ENCODE results near the gene HDGFL1.

HDGFL1 gene

DNA sequence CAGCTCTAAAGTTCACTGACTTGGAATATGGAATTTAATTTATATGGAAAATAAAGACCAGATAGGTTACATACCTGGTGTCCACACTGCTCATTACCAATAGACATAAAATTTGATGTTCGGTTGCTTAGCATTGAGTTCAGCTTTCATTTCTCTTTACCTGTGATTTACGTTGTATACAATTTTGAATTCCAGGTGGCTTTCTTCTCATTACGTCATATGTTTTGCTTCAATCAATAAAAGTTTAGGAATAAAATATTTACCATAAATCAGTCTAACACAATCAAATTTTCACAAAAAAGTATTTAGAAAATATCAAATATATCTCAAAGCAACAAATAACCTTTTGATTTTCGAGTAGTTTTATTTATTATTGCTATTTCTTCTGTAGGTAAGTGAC, 40.8 kb downstream of the HDGFL1 start:
- no peak for ATAC-seq
- TF ChIP-seq ZNF70 (CRISPR knock-in tag; IDR thresholded peaks at IDR 0.05) (no peak), ZNF565 (CRISPR knock-in tag; conservative IDR thresholded peaks at IDR 0.05; ENCODE audit: low read depth) (no peak), BACH2 (CRISPR knock-in tag; IDR thresholded peaks at IDR 0.05; ENCODE audit: borderline replicate concordance) (no peak), ISL1 (CRISPR knock-in tag; IDR thresholded peaks at IDR 0.05) (no peak), GLIS3 (CRISPR knock-in tag; IDR thresholded peaks at IDR 0.05) (no peak), ZFP30 (CRISPR knock-in tag; IDR thresholded peaks at IDR 0.05) (no peak), SNAI2 (CRISPR knock-in tag; IDR thresholded peaks at IDR 0.05) (no peak), TCF4 (CRISPR knock-in tag; IDR thresholded peaks at IDR 0.05; ENCODE audit: borderline replicate concordance) (no peak), OSR1 (CRISPR knock-in tag; IDR thresholded peaks at IDR 0.05) (no peak), ZC3H10 (CRISPR knock-in tag; IDR thresholded peaks at IDR 0.05) (no peak), CSDC2 (CRISPR knock-in tag; IDR thresholded peaks at IDR 0.05) (no peak), ZFP3 (CRISPR knock-in tag; IDR thresholded peaks at IDR 0.05) (no peak), RARB (CRISPR knock-in tag; IDR thresholded peaks at IDR 0.05) (no peak), PPARA (CRISPR knock-in tag; IDR thresholded peaks at IDR 0.05; ENCODE audit: borderline replicate concordance) (no peak), ZNF8 (CRISPR knock-in tag; IDR thresholded peaks at IDR 0.05) (no peak)
- TF ChIP-seq, protein P1, sequence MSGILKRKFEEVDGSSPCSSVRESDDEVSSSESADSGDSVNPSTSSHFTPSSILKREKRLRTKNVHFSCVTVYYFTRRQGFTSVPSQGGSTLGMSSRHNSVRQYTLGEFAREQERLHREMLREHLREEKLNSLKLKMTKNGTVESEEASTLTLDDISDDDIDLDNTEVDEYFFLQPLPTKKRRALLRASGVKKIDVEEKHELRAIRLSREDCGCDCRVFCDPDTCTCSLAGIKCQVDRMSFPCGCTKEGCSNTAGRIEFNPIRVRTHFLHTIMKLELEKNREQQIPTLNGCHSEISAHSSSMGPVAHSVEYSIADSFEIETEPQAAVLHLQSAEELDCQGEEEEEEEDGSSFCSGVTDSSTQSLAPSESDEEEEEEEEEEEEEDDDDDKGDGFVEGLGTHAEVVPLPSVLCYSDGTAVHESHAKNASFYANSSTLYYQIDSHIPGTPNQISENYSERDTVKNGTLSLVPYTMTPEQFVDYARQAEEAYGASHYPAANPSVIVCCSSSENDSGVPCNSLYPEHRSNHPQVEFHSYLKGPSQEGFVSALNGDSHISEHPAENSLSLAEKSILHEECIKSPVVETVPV (CRISPR knock-in tag; IDR thresholded peaks at IDR 0.05): no peak
- TF ChIP-seq, protein P2, sequence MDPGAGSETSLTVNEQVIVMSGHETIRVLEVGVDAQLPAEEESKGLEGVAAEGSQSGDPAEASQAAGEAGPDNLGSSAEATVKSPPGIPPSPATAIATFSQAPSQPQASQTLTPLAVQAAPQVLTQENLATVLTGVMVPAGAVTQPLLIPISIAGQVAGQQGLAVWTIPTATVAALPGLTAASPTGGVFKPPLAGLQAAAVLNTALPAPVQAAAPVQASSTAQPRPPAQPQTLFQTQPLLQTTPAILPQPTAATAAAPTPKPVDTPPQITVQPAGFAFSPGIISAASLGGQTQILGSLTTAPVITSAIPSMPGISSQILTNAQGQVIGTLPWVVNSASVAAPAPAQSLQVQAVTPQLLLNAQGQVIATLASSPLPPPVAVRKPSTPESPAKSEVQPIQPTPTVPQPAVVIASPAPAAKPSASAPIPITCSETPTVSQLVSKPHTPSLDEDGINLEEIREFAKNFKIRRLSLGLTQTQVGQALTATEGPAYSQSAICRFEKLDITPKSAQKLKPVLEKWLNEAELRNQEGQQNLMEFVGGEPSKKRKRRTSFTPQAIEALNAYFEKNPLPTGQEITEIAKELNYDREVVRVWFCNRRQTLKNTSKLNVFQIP (CRISPR knock-in tag; IDR thresholded peaks at IDR 0.05; ENCODE audit: borderline replicate concordance, low read depth): no peak
- TF ChIP-seq, protein P3, sequence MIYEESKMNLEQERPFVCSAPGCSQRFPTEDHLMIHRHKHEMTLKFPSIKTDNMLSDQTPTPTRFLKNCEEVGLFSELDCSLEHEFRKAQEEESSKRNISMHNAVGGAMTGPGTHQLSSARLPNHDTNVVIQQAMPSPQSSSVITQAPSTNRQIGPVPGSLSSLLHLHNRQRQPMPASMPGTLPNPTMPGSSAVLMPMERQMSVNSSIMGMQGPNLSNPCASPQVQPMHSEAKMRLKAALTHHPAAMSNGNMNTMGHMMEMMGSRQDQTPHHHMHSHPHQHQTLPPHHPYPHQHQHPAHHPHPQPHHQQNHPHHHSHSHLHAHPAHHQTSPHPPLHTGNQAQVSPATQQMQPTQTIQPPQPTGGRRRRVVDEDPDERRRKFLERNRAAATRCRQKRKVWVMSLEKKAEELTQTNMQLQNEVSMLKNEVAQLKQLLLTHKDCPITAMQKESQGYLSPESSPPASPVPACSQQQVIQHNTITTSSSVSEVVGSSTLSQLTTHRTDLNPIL (CRISPR knock-in tag; IDR thresholded peaks at IDR 0.05; ENCODE audit: low read depth): no peak
- TF ChIP-seq, protein P4, sequence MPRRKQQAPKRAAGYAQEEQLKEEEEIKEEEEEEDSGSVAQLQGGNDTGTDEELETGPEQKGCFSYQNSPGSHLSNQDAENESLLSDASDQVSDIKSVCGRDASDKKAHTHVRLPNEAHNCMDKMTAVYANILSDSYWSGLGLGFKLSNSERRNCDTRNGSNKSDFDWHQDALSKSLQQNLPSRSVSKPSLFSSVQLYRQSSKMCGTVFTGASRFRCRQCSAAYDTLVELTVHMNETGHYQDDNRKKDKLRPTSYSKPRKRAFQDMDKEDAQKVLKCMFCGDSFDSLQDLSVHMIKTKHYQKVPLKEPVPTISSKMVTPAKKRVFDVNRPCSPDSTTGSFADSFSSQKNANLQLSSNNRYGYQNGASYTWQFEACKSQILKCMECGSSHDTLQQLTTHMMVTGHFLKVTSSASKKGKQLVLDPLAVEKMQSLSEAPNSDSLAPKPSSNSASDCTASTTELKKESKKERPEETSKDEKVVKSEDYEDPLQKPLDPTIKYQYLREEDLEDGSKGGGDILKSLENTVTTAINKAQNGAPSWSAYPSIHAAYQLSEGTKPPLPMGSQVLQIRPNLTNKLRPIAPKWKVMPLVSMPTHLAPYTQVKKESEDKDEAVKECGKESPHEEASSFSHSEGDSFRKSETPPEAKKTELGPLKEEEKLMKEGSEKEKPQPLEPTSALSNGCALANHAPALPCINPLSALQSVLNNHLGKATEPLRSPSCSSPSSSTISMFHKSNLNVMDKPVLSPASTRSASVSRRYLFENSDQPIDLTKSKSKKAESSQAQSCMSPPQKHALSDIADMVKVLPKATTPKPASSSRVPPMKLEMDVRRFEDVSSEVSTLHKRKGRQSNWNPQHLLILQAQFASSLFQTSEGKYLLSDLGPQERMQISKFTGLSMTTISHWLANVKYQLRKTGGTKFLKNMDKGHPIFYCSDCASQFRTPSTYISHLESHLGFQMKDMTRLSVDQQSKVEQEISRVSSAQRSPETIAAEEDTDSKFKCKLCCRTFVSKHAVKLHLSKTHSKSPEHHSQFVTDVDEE (CRISPR knock-in tag; IDR thresholded peaks at IDR 0.05): no peak
- TF ChIP-seq, protein P5, sequence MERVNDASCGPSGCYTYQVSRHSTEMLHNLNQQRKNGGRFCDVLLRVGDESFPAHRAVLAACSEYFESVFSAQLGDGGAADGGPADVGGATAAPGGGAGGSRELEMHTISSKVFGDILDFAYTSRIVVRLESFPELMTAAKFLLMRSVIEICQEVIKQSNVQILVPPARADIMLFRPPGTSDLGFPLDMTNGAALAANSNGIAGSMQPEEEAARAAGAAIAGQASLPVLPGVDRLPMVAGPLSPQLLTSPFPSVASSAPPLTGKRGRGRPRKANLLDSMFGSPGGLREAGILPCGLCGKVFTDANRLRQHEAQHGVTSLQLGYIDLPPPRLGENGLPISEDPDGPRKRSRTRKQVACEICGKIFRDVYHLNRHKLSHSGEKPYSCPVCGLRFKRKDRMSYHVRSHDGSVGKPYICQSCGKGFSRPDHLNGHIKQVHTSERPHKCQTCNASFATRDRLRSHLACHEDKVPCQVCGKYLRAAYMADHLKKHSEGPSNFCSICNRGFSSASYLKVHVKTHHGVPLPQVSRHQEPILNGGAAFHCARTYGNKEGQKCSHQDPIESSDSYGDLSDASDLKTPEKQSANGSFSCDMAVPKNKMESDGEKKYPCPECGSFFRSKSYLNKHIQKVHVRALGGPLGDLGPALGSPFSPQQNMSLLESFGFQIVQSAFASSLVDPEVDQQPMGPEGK (CRISPR knock-in tag; IDR thresholded peaks at IDR 0.05; ENCODE audit: borderline replicate concordance): no peak

DNA sequence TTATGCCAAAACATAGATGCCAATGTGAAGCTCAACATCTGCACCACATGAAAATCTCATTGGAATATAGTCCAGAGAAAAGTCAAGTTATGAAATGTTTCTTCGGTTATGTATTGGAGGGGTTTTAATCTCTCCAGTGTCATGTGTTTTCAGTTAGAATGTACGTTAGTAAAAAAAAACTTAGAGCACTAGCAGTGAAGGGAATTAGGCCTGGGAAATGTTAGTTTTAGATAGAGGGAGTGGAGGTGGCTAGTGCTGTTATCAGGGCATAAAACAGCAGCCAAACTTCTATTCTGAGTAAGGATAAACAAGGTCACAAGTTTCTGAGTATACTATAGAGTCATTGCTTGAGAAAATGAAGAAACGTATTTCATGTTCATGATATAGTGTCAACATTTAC, 42.9 kb downstream of the HDGFL1 start:
- peak; percentile 78 for ATAC-seq
- TF ChIP-seq GLIS3 (CRISPR knock-in tag; IDR thresholded peaks at IDR 0.05) (no peak), SNAI2 (CRISPR knock-in tag; IDR thresholded peaks at IDR 0.05) (no peak), TOX (CRISPR knock-in tag; IDR thresholded peaks at IDR 0.05; ENCODE audit: borderline replicate concordance) (no peak), CSDC2 (CRISPR knock-in tag; IDR thresholded peaks at IDR 0.05) (no peak), ZNF70 (CRISPR knock-in tag; IDR thresholded peaks at IDR 0.05) (peak; percentile 60; the same call in 1 of the 2 replicates), ISL1 (CRISPR knock-in tag; IDR thresholded peaks at IDR 0.05) (peak; percentile 76), ZFP30 (CRISPR knock-in tag; IDR thresholded peaks at IDR 0.05) (no peak), RARB (CRISPR knock-in tag; IDR thresholded peaks at IDR 0.05) (no peak), PPARA (CRISPR knock-in tag; IDR thresholded peaks at IDR 0.05; ENCODE audit: borderline replicate concordance) (no peak), TCF4 (CRISPR knock-in tag; IDR thresholded peaks at IDR 0.05; ENCODE audit: borderline replicate concordance) (peak; percentile 91), ZC3H10 (CRISPR knock-in tag; IDR thresholded peaks at IDR 0.05) (no peak), ESRRG (CRISPR knock-in tag; IDR thresholded peaks at IDR 0.05) (no peak), ZFP3 (CRISPR knock-in tag; IDR thresholded peaks at IDR 0.05) (no peak), ZNF565 (CRISPR knock-in tag; conservative IDR thresholded peaks at IDR 0.05; ENCODE audit: low read depth) (no peak)
- TF ChIP-seq, protein P1 (CRISPR knock-in tag; IDR thresholded peaks at IDR 0.05): no peak
- TF ChIP-seq, protein P4 (CRISPR knock-in tag; IDR thresholded peaks at IDR 0.05): peak; percentile 62; the same call in 1 of the 2 replicates
- TF ChIP-seq, protein P5 (CRISPR knock-in tag; IDR thresholded peaks at IDR 0.05; ENCODE audit: borderline replicate concordance): no peak

All from SK-N-SH treated with all-trans-retinoic acid at 6 μM for 48 hours (cell line).